Gastroesophageal sphincter (tissue), 4 donors: ENCODE results near the gene AKAP10. TPM values are rescaled to one million over a fixed set of nuclear protein-coding genes. Genes with fewer than 3 reads are reported as not detected.
A peak's percentile ranks its signal among the peaks of the same experiment; 100 is the strongest.

ENCODE experiments used
- ATAC-seq: fragments of 150-250 bp; one replicate; pipeline ENCODE4 v1.9.1; 2016; ENCODE audit warnings: mild to moderate bottlenecking, moderate library complexity
- H3K27ac ChIP-seq, 4 donors: fragments of 200-600 bp; sonication (generic) in 3 of 4; 1 replicate in 3 of 4; 2 replicates in 1 of 4; pipeline ENCODE4 v1.5.1; 2016 to 2019
- H3K27me3 ChIP-seq: fragments of 200-600 bp; sonication (generic); one replicate; pipeline ENCODE4 v1.5.1; 2019
- H3K36me3 ChIP-seq, 2 donors: fragments of 200-600 bp; sonication (generic); one replicate each; pipeline ENCODE4 v1.5.1; 2019; ENCODE audit warnings: control low read depth in 1 of 2
- H3K4me1 ChIP-seq, 3 donors: fragments of 200-600 bp; sonication (generic); 1 replicate in 2 of 3; 2 replicates in 1 of 3; pipeline ENCODE4 v1.5.1; 2016 to 2019; ENCODE audit warnings: control low read depth in 2 of 3
- H3K4me3 ChIP-seq, 2 donors: fragments of 200-600 bp; sonication (generic); one replicate each; pipeline ENCODE4 v1.5.1; 2019; ENCODE audit warnings: mild to moderate bottlenecking in 1 of 2, moderate library complexity in 1 of 2
- H3K9me3 ChIP-seq, 3 donors: fragments of 200-600 bp; sonication (generic); one replicate each; pipeline ENCODE4 v1.5.1; 2017 to 2019; ENCODE audit warnings: control low read depth in 2 of 3
- EP300 ChIP-seq: sonication (generic); formaldehyde crosslinking; IDR thresholded peaks from one replicate; pipeline ENCODE4 v1.6.1; 2017; ENCODE audit warnings: antibody characterized with exemption, mild to moderate bottlenecking
- POLR2A ChIP-seq, 2 donors: fragments of 450-650 bp; IDR thresholded peaks; one replicate each; pipeline ENCODE4 v1.6.1; 2017; ENCODE audit warnings: antibody characterized with exemption in 2 of 2, mild to moderate bottlenecking in 2 of 2, moderate library complexity in 1 of 2
- POLR2AphosphoS5 ChIP-seq: sonication (generic); formaldehyde crosslinking; IDR thresholded peaks from one replicate; pipeline ENCODE4 v1.6.1; 2017; ENCODE audit warnings: antibody characterized with exemption
- WGBS, 2 donors: methylation state at CpG; one replicate each; pipeline ENCODE4 v1.1.5; 2018; ENCODE audit warnings: low coverage in 1 of 2; 5-methylcytosine and 5-hydroxymethylcytosine counted together
- total RNA-seq, 4 donors: library from RNA; depleted of rRNA; stranded (reverse); fragments of >200 nt; gene quantifications; one replicate each; pipeline ENCODE4 v1.1.0, GENCODE V29; 2016
- TF ChIP-seq, protein P1 (sequence below), 4 experiments: fragments of 200-600 bp in 2 of 4; fragments of 450-650 bp in 2 of 4; sonication (generic) in 1 of 4; IDR thresholded peaks; one replicate each; pipeline ENCODE4 v1.5.1; 2017 to 2019; ENCODE audit warnings: antibody characterized with exemption in 4 of 4, mild to moderate bottlenecking in 2 of 4, moderate library complexity in 2 of 4

Gene AKAP10
- total RNA-seq, 4 donors from 2014 or later = 22.6 to 46.4 (median 24.4) TPM

DNA sequence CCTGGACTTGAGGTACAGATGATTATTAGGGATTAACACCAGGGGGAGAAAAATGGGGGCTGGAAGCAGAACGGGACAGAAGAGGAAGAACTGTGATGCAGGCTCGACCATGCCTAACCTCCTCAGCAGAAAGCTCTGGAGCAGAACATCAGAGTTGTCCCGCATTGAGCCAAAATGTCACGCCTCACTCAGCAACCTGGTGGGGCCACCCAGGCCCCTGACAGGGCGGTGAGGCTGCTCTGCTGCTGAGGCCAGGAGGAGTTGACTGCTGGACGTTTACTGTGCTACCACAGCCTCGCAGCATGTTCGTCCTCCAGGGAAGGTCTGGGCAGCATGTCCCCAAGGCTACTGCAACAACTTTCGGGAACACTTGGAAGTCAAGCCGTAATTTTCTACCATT is 103.4 kb downstream of the AKAP10 start:
- no peaks in the 10 kb centered on the region for H3K4me1 ChIP-seq
- H3K27me3 ChIP-seq = no peaks in the 10 kb centered on the region
- 84 to 87% methylated on average over 3 to 5 of the region's 10 CpGs for WGBS, 2 donors
- no peak overlapping the region for H3K27ac ChIP-seq
- no peaks in the 10 kb centered on the region for H3K36me3 ChIP-seq
- no peak overlapping the region for H3K4me3 ChIP-seq
- ATAC-seq = no peak
- no peaks in the 10 kb centered on the region for H3K9me3 ChIP-seq
- TF ChIP-seq POLR2AphosphoS5 (no peak), EP300 (no peak), POLR2A (IDR thresholded peaks at IDR 0.05) (no peak)
- TF ChIP-seq, protein P1, sequence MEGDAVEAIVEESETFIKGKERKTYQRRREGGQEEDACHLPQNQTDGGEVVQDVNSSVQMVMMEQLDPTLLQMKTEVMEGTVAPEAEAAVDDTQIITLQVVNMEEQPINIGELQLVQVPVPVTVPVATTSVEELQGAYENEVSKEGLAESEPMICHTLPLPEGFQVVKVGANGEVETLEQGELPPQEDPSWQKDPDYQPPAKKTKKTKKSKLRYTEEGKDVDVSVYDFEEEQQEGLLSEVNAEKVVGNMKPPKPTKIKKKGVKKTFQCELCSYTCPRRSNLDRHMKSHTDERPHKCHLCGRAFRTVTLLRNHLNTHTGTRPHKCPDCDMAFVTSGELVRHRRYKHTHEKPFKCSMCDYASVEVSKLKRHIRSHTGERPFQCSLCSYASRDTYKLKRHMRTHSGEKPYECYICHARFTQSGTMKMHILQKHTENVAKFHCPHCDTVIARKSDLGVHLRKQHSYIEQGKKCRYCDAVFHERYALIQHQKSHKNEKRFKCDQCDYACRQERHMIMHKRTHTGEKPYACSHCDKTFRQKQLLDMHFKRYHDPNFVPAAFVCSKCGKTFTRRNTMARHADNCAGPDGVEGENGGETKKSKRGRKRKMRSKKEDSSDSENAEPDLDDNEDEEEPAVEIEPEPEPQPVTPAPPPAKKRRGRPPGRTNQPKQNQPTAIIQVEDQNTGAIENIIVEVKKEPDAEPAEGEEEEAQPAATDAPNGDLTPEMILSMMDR (IDR thresholded peaks at IDR 0.05) = no peak

DNA sequence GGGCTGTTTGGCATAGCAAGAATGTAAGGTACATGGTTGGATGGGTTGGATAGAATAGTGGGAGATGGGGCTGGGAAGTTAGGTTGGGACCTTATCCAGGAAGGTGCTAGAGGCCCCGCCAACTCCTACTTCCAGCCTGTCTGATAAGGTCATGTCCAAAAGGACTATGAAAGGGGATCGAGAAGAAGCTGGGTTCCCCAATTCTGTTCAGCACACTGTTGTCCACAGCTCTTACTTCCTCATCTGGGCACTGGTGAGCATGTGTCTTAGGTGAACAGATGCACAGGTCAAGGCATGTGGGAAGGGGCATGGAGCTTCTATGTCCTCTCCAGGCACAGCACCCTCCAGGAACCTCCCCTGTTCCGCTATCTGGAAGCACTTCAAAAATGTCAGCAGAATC is 104.3 kb downstream of the AKAP10 start:
- no peaks in the 10 kb centered on the region for H3K9me3 ChIP-seq
- H3K27ac ChIP-seq = no peak overlapping the region
- WGBS, 2 donors = 64 to 88% methylated on average over 3 of the region's 3 CpGs
- TF ChIP-seq POLR2A (IDR thresholded peaks at IDR 0.05) (no peak), POLR2AphosphoS5 (no peak), EP300 (no peak)
- TF ChIP-seq, protein P1 (IDR thresholded peaks at IDR 0.05) = no peak
- H3K27me3 ChIP-seq = no peaks in the 10 kb centered on the region
- ATAC-seq = no peak
- no peaks in the 10 kb centered on the region for H3K4me1 ChIP-seq
- no peak overlapping the region for H3K4me3 ChIP-seq
- H3K36me3 ChIP-seq = no peaks in the 10 kb centered on the region

DNA sequence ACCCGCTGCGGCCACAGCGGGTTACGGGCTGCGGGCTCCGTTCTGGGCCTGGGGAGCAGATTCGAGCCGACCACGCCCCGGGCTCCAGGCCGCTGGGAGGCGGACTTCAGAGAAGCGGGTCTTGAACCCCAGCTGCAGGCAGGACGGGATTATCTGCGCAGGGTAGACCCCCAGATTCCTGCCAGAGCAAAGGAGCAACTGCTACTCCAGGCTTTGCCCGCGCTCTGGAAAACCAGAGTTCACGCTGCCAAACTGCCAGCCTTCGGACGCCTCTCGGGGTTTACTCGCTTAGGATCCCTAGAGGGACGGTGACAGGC is 109.6 kb downstream of the AKAP10 start:
- Histone ChIP-seq H3K9me3 (no peaks in the 10 kb centered on the region), H3K4me1 (peaks cover 0 to 27% (median 6%) of the 10 kb centered on the region in 3 donors), H3K36me3 (peaks cover 0 to 13% of the 10 kb centered on the region in 2 donors), H3K27ac (peak overlapping the region; percentile 16 to 93 (median 88)), H3K4me3 (peak overlapping the region; percentile 74 to 77), H3K27me3 (no peaks in the 10 kb centered on the region)
- TF ChIP-seq POLR2A (IDR thresholded peaks at IDR 0.05) (no peak), EP300 (no peak), POLR2AphosphoS5 (no peak)
- TF ChIP-seq, protein P1 (IDR thresholded peaks at IDR 0.05) = peak in 1 of 4 experiments; percentile 10
- ATAC-seq = no peak
- 57 to 100% methylated on average over 1 to 8 of the region's 23 CpGs for WGBS, 2 donors

DNA sequence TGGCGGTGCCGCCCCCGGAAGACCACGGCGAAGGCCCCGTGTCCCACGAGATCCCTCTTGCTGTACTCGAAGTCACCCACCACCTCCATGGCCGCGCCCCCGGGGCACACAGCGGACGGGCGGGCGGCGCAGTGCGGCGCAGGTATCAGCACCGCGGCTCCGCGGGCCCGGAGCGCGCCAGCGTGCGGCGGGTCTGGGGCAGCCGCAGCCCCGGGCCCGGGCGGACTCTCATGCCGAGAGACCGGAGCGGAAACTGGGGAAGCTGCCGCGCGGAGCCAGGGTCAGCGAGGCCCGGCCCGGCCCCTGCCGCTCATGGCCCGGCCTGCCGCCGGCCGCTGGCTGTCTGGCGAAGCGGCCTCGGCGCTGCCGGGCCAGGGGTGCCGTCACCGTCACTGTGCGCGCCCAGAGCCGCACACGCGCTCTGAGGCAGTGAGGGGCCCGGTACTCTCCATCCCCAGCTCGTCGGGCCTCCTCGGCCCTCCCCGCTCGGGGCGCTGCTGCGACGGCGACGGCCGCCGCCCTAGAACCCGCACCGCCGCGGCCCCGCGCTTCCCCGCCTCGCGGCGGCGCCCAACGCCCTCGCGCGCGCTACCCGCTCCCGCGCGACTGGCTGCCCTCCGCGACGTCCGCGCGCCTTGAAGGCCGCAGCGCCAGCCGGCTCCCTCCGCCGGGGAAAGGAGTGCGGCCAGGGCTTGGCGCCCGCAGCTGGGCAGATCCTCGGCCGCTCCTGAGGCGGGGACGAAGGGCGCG is 110.1 kb downstream of the AKAP10 start, which contains the start of gene ULK2:
TSS of gene ULK2 (minus strand) at position 608 of the 750 bp plus-strand sequence. CDS start at position 89, 519 bp downstream.
- H3K36me3 ChIP-seq = peaks cover 0 to 18% of the 10 kb centered on the region in 2 donors
- no peaks in the 10 kb centered on the region for H3K9me3 ChIP-seq
- peak; percentile 87 to 96 for TF ChIP-seq POLR2A (IDR thresholded peaks at IDR 0.05)
- peak; percentile 71 for TF ChIP-seq POLR2AphosphoS5
- TF ChIP-seq EP300 = no peak
- TF ChIP-seq, protein P1 (IDR thresholded peaks at IDR 0.05) = peak in 3 of 4 experiments; percentile 18 to 42 (median 37)
- H3K4me3 ChIP-seq = peak within 1 kb of the TSS; percentile 74 to 77
- WGBS, 2 donors = no CpG with 5 or more reads among the region's 111 CpGs
- ATAC-seq = peak; percentile 84
- peak within 1 kb of the TSS; percentile 37 to 93 (median 88) for H3K27ac ChIP-seq
- H3K27me3 ChIP-seq = no peaks in the 10 kb centered on the region
- H3K4me1 ChIP-seq = peaks cover 0 to 27% (median 6%) of the 10 kb centered on the region in 3 donors

DNA sequence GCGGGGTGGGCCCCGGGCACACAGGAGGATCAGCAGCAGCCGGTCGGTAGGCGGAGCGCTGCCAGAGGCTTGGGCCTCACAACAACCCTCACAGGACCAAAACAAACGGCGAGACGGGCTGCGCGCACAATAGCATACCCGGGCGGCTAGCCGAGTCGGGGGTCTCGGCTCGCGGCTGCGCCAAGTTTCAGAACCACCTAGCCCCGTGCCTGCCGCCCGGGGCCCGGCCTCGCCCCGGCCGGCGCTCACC is 110.6 kb downstream of the AKAP10 start:
- Histone ChIP-seq H3K27me3 (no peaks in the 10 kb centered on the region), H3K9me3 (no peaks in the 10 kb centered on the region), H3K4me3 (peak overlapping the region; percentile 74 to 77), H3K36me3 (peaks cover 0 to 23% of the 10 kb centered on the region in 2 donors), H3K27ac (peak overlapping the region; percentile 37 to 93 (median 88)), H3K4me1 (peaks cover 0 to 27% (median 6%) of the 10 kb centered on the region in 3 donors)
- ATAC-seq = peak; percentile 73
- TF ChIP-seq POLR2A (IDR thresholded peaks at IDR 0.05) (no peak), EP300 (no peak), POLR2AphosphoS5 (peak; percentile 43)
- TF ChIP-seq, protein P1 (IDR thresholded peaks at IDR 0.05) = peak in 3 of 4 experiments; percentile 33 to 57 (median 42)
- WGBS, 2 donors = no CpG with 5 or more reads among the region's 27 CpGs
